GM21529 (cell line): Measurements from ENCODE around the gene SMARCB1.

ENCODE experiments used
- ATAC-seq: cut with Tn5 transposase; IDR thresholded peaks from one replicate; pipeline ENCODE4 v1.9.1; 2021; ENCODE audit not compliant: unreplicated experiment

SMARCB1 gene

GRCh38 chr22:23801238-23801821 is 14.6 kb downstream of the SMARCB1 start:
- peak; percentile 10 for ATAC-seq

DNA sequence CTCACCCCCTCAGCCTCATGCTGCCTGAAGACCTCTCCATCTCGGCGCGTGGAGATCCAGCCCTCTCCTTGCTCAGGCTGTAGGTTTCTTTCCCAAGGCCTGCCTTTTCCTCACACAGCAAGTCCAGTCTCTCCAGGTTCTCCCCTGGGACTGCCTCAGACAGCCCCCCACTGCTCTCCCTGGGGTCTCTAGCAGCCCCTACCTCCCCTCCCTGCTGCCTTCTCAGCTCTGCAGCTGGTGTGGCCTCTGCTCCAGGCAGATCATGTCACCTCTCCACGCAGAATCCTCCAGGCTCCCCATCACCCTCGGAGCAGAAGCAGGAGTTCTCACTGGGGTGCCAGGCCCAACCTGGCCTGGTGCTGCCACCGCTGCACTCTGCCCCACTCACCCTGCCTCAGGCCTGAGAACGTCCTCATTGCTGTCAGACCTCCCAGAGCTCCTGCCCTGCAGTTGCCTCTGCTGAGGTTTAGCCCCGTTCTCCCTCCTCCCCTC is 15.2 kb downstream of the SMARCB1 start:
- no peak for ATAC-seq

DNA sequence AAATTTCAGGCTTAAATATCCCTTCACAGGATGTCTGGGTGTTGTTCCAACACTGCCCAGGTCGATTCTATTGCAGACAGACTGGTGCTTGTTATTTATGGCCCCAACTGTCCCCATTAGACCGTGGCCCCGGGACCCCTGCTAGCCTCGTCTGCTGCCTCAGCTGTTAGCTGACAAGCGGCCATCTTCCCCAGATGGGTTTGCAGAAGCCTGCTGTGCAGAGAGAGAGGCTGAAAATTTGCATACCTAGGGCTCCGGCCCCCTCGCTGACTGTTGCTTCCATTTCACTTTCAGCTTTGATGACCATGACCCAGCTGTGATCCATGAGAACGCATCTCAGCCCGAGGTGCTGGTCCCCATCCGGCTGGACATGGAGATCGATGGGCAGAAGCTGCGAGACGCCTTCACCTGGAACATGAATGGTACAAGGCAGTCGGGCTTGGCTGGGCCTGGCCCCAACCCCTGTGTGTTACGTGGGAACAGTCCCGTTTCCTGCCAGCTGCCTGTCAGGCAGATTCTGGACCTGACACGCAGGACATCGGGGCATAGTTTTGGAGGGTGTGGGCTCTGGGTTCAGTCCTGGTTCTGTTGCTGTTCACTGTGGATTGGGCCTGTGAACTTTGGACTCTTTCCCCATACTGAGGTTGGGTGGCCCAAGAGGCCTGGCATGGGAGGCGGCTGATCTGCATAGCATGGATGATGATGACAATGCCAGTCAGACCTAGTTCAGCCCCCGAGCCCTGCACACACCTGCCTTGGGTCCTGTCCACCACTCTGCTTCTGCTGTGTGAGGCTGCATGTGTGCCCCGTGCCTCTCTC is 16.4 kb downstream of the SMARCB1 start:
- ATAC-seq: peak; percentile 36

- ATAC-seq: no peak
Measured at GRCh38 chr22:23804781-23805291, 18.1 kb downstream of the SMARCB1 start.

DNA sequence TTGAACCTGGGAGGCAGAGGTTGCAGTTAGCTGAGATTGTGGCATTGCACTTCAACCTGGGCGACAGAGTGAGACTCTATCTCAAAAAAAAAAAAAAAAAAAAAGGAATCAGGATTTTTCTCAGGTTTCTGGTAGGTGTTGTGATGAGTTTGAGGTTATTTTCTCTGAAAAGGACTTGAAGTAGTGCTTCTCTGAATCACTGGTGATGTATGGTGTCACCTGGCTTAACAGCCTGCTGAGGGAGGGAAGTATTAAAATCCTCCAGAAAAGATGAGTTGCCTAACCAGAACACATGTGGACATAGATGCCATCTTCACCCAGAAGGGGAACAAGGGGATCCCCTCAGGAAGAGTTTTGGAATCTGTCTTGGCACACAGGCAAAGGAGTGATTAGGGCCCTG is 20.1 kb downstream of the SMARCB1 start:
- no peak for ATAC-seq

DNA sequence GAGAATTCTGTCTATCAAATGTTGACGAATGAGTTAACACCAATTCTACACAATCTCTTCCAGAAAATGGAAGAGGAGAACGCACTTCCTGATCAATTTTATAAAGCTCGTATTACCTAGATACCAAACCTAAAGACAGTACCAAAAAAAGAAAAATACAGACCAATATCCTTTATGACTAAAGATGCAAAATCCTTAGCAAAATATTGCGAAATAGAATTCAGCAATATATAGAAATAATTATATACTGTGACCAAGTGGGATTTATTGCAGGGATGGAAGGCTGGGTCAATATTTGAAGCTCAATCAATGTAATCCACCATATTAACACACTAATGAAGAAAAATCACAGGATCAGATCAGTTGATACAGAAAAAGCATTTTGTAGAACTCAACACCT is 25.6 kb downstream of the SMARCB1 start:
- ATAC-seq: no peak

DNA sequence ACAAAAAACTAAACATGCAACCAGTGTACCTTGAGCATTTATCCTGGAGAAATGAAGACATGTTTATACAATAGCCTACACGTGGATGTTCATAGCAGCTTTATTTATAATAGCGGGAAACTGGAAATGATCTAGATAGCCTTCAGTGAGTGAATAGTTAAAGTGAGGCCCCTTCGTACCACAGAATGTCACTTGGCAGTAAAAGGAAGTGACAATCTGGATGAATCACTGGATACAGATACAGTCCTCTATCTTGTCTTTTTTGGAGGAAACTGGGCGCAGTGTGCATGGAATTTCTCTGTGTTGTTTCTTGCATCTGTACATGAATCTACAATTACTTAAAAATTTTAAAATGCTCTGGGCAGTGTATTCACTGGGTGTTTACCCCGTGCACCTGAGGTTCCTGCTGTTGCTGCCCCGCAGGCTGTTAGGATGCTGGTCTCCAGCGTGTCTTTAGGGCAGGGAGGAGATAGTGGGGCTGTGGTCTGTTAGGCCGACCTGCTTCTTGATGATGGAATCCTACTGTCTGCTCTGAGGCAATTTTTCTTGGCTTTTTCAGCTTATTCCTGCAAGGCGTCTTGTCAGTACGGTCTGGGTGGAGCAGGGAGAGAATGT is 28.9 kb downstream of the SMARCB1 start:
- no peak for ATAC-seq

- ATAC-seq: no peak
Measured at GRCh38 chr22:23816156-23816976, 29.6 kb downstream of the SMARCB1 start.

- no peak for ATAC-seq
Measured at GRCh38 chr22:23817146-23817545, 30.4 kb downstream of the SMARCB1 start.

- no peak for ATAC-seq
Measured at GRCh38 chr22:23818541-23818940, 31.8 kb downstream of the SMARCB1 start.

DNA sequence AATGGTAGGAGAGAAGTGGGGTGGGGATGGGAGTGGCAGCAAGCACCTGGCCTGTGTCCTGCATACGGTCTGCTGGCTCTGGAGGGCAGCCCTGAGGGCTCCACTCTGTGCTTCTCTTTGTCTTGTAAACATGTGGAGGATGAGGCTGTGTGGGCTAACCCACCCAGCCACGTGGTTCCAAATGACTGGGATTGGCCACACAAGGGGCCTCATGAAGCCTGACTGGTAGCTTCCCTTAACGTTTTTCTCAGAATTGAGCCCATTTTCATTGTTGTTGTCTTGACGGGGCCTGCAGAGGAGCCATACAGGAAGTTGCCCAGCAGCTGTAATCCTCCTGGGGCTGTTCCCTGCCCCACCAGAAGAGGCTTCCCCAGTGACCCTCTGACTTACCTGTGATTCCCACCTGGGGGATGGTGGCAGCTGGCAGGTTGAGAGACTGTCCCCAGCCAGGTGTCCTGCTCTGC is 34.0 kb downstream of the SMARCB1 start:
- ATAC-seq: no peak

GRCh38 chr22:23822101-23822671 is 35.4 kb downstream of the SMARCB1 start:
- ATAC-seq: no peak

- ATAC-seq: no peak
Measured at GRCh38 chr22:23823331-23823791, 36.6 kb downstream of the SMARCB1 start.

GRCh38 chr22:23824476-23825245 is 37.9 kb downstream of the SMARCB1 start:
- ATAC-seq: no peak

GRCh38 chr22:23825246-23825905 is 38.6 kb downstream of the SMARCB1 start:
- ATAC-seq: no peak

GRCh38 chr22:23826510-23827350 is 40.0 kb downstream of the SMARCB1 start:
- no peak for ATAC-seq

GRCh38 chr22:23827351-23827995 is 40.7 kb downstream of the SMARCB1 start:
- no peak for ATAC-seq
